ENCODE data around the gene KRT15. TPM values are rescaled to one million over a fixed set of nuclear protein-coding genes. Genes with fewer than 3 reads are reported as not detected.

KRT15 gene
- total and polyA plus RNA-seq, 2 of the 8 experiments (the other 6 are each of a cell fraction or from before 2014, with no cell fraction given), result 0.11 to 0.13 TPM

- H2BK5ac ChIP-seq (ENCODE audit: low read depth, low read length), result no peak overlapping the region
- no peak overlapping the region for H3K4me3 ChIP-seq (ENCODE audit: extremely low read depth in 1 of 4, insufficient read depth in 2 of 4, low read depth in 3 of 4, low read length in 4 of 4)
- no peaks in the 10 kb centered on the region for H3K9me3 ChIP-seq (ENCODE audit: insufficient read depth in 2 of 2, low read depth in 1 of 2, low read length in 1 of 2)
- H3K4ac ChIP-seq (replicated peaks; ENCODE audit: insufficient read length, low read depth, low read length), result no peak overlapping the region
- no peak overlapping the region for H2AFZ ChIP-seq (ENCODE audit: low read length)
- H3K36me3 ChIP-seq (ENCODE audit: control insufficient read depth in 2 of 4, insufficient read depth in 4 of 4, low read length in 3 of 4), result peaks cover 12 to 38% (median 19%) of the 10 kb centered on the region in 4 experiments
- peaks cover 4 to 12% of the 10 kb centered on the region in 2 experiments for H4K20me1 ChIP-seq (replicated peaks in 1 of 2; ENCODE audit: control insufficient read depth in 1 of 2, insufficient read depth in 2 of 2, low read length in 2 of 2)
- peaks cover 0 to 13% of the 10 kb centered on the region in 2 experiments; a peak in 3 of 4 replicates for H3K79me2 ChIP-seq (ENCODE audit: control insufficient read depth in 1 of 2, insufficient read depth in 2 of 2, low read length in 2 of 2)
- CTCF ChIA-PET (ENCODE audit: partially characterized antibody), result interaction anchor here (0.9 to 4.6 kb wide), 4 partner anchors 25 to 140 kb away, joined by 3 to 34 read pairs (median 3); no protein-coding TSS in a partner anchor
- no peak overlapping the region for H3K23ac ChIP-seq (ENCODE audit: insufficient read length)
- H3K23me2 ChIP-seq (ENCODE audit: low read depth, low read length), result peaks cover 6% of the 10 kb centered on the region; the same call in 1 of the 2 replicates
- 91% methylated on average over 11 of the region's 11 CpGs; no CpG with 5 or more reads in 1 of the 2 experiments for WGBS, 2 experiments (ENCODE audit: extremely low coverage in 1 of 2, insufficient coverage in 1 of 2, insufficient read length in 1 of 2, insufficient replicate concordance in 2 of 2, low coverage in 1 of 2, low lambda C conversion rate in 2 of 2, missing lambda C conversion rate in 1 of 2)
- H3K9ac ChIP-seq (replicated peaks in 1 of 4; ENCODE audit: extremely low read depth in 1 of 4, low read depth in 3 of 4, low read length in 3 of 4), result no peak overlapping the region
- H3K27me3 ChIP-seq (replicated peaks in 1 of 4; ENCODE audit: control insufficient read depth in 3 of 4, extremely low read depth in 1 of 4, insufficient read depth in 3 of 4, low read length in 3 of 4), result no peaks in the 10 kb centered on the region
- H3K56ac ChIP-seq (replicated peaks; ENCODE audit: insufficient read length, low read depth, low read length), result no peak overlapping the region
- no peak overlapping the region for H2BK12ac ChIP-seq (ENCODE audit: low read depth, low read length)
- H3K79me1 ChIP-seq (ENCODE audit: low read depth, low read length), result peaks cover 5% of the 10 kb centered on the region; the same call in 1 of the 2 replicates
- H3K4me2 ChIP-seq (ENCODE audit: insufficient read depth in 1 of 2, low read depth in 2 of 2, low read length in 2 of 2), result no peak overlapping the region
- no peak overlapping the region for H2BK15ac ChIP-seq (ENCODE audit: low read length)
- H4K91ac ChIP-seq (replicated peaks; ENCODE audit: insufficient read length, low read length), result no peak overlapping the region
- no peak overlapping the region for H2BK20ac ChIP-seq (ENCODE audit: low read length)
- FAIRE-seq (no peak), DNase-seq (ENCODE audit: low read depth in 1 of 2, low spot score in 2 of 2) (no peak)
- H3K18ac ChIP-seq (ENCODE audit: extremely low read depth, low read length), result no peak overlapping the region; the same call in 1 of the 2 replicates
- no peak overlapping the region for H3K27ac ChIP-seq (ENCODE audit: low read depth, low read length)
- no peak overlapping the region for H4K8ac ChIP-seq (ENCODE audit: extremely low read depth, insufficient read depth, low read length)
- no peak overlapping the region for H2BK120ac ChIP-seq (replicated peaks; ENCODE audit: low read depth, low read length)
- POLR2A ChIA-PET (ENCODE audit: partially characterized antibody), result interaction anchor here (0.6 to 11.0 kb wide), 4 partner anchors 10 to 138 kb away, joined by 3 to 293 read pairs (median 4); no protein-coding TSS in a partner anchor
- no peak overlapping the region for H2AK5ac ChIP-seq (ENCODE audit: low read depth, low read length)
- H3K4me1 ChIP-seq (replicated peaks in 1 of 4; ENCODE audit: control insufficient read depth in 3 of 4, insufficient read depth in 4 of 4, low read length in 3 of 4), result peaks cover 2 to 24% (median 17%) of the 10 kb centered on the region in 4 experiments
- no peak overlapping the region for H4K5ac ChIP-seq (ENCODE audit: insufficient read length, low read depth, low read length)
- no peak overlapping the region for H3K14ac ChIP-seq (ENCODE audit: insufficient read length)
- no peak for TF ChIP-seq RNF2 (IDR thresholded peaks at IDR 0.05; ENCODE audit: borderline replicate concordance, low read depth, low read length, missing control alignments, poor library complexity, severe bottlenecking)
- no peak for TF ChIP-seq KDM5A (IDR thresholded peaks at IDR 0.05; ENCODE audit: low read length)
- no peak for TF ChIP-seq CEBPB (IDR thresholded peaks at IDR 0.05; ENCODE audit: low read depth, low read length)
- no peak for TF ChIP-seq TAF7 (optimal IDR thresholded peaks at IDR 0.05; ENCODE audit: borderline replicate concordance, low read depth, low read length)
- TF ChIP-seq BCL11A (IDR thresholded peaks at IDR 0.05; ENCODE audit: low read depth in 2 of 2, low read length in 2 of 2), result no peak
- no peak for TF ChIP-seq POU5F1 (IDR thresholded peaks at IDR 0.05; ENCODE audit: low read depth, low read length)
- TF ChIP-seq POLR2A (IDR thresholded peaks at IDR 0.05; ENCODE audit: control extremely low read depth in 1 of 2, low read depth in 2 of 2, low read length in 2 of 2), result no peak
- TF ChIP-seq MAX (IDR thresholded peaks at IDR 0.05), result no peak
- no peak for TF ChIP-seq SIX5 (IDR thresholded peaks at IDR 0.05; ENCODE audit: low read depth, low read length)
Measured at GRCh38 chr17:41524261-41524660, 5.6 kb upstream of the KRT15 start.
